Body of pancreas (tissue), 4 donors: Measurements from ENCODE around the gene HCLS1.

ENCODE experiments used
- CTCF ChIP-seq, 7 experiments: fragments of 450-650 bp in 4 of 7; fragments of 200-600 bp in 3 of 7; sonication (generic) in 3 of 7; IDR thresholded peaks; one replicate each; pipeline ENCODE4 v1.5.1; 2016 to 2019; ENCODE audit warnings: antibody characterized with exemption in 7 of 7
- POLR2A ChIP-seq, 3 donors: fragments of 450-650 bp; IDR thresholded peaks; one replicate each; pipeline ENCODE4 v1.6.1; 2016; ENCODE audit warnings: antibody characterized with exemption in 3 of 3, mild to moderate bottlenecking in 2 of 3

GRCh38 chr3:121648219-121648958 is 12.3 kb downstream of the HCLS1 start:
- TF ChIP-seq CTCF (IDR thresholded peaks at IDR 0.05): no peak
- no peak for TF ChIP-seq POLR2A (IDR thresholded peaks at IDR 0.05)
